Measurements from ENCODE around the gene SEC31A.

Gene SEC31A

GRCh38 chr4:82770607-82771006 lies 120.3 kb downstream of the SEC31A start:
- no peak for TF ChIP-seq CTCF (IDR thresholded peaks at IDR 0.05; ENCODE audit: control insufficient read depth, insufficient read depth, low read depth, low read length, missing control alignments)
- DNase-seq (ENCODE audit: low read depth): no peak
- no peak overlapping the region for H3K4me3 ChIP-seq (ENCODE audit: control insufficient read depth, low read depth, low read length)

Data from AG09309 (cell line).